RCC 7860 (cell line): ENCODE measurements around the gene RABGGTB.
"Not testable (repeated sequence)": the region's sequence is repeated elsewhere in the genome, so short reads cannot be mapped to it uniquely, and the experiment has no call there.

Experiments used
- DNase-seq: peaks from one replicate; pipeline ENCODE4 v3.0.0-alpha.2; 2015; ENCODE audit warnings: low spot score
- FAIRE-seq: peaks from 2 replicates; lab custom pipeline; 2012; peaks lifted over from hg19 to GRCh38; lab: Jason Lieb, UNC

The RABGGTB gene

GRCh38 chr1:75794382-75794781 lies 8.3 kb downstream of the RABGGTB start:
- no peak for FAIRE-seq

DNA sequence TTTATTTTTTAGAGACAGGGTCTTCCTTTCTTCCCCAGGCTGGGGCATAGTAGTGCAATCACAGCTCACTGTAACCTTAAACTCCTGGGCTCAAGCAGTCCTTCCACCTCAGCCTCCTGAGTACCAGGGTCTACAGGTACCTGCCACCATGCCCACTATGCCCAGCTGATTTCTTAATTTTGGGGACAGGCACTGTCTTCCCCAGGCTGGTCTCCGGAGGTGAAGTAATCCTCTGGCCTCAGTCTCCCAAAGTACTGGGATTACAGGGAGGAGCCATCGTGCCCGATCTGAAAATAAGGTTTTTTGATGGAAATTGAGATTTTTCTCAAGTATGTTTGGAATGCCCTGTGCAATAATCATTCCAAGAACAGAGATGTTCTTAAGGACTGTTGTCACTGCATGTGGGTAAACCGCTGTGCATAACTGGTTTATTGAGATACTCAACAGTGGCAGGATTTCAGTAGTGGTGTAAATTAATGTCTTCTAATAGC lies 9.7 kb downstream of the RABGGTB start:
- FAIRE-seq (no peak), DNase-seq (no peak)

More at GRCh38 chr1:75794382-75794781, 8.3 kb downstream of the RABGGTB start:
- no peak for DNase-seq

DNA sequence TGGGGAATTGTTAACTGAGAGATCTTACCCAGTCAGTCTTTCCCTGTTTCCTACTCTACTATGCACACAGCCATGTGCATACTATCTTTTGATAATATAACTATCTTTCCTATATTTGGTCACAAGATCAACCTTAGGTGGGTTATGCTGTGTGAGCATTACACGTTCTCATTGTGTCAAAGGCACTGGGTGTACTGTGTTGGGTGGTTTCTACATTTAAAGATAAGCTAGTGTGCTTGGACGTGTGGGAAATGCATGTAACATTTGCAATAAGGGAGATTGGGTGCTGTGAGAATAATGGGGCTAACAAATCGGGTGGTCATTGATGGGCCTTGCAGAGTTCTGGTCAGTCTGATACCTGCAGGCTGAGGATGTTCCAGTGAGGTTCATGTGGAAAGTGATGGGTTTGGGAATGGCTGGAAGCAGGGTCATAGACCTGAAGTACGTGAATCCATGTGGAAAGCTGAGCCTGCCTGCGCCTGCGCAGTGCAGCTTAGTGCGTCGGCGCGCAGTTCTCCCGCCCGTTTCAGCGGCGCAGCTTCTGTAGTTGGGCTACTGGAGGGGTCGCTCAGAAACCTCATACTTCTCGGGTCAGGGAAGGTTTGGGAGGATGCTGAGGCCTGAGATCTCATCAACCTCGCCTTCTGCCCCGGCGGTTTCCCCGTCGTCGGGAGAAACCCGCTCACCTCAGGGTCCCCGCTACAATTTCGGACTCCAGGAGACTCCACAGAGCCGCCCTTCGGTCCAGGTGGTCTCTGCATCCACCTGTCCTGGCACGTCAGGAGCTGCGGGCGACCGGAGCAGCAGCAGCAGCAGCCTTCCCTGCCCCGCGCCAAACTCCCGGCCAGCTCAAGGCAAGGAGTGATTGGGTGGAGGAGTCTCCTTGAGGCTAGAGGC lies 10.6 kb downstream of the RABGGTB start, which contains the start of gene MSH4:
MSH4 (plus strand) TSS at position 507 of the 897 bp plus-strand sequence; CDS start at position 611, 104 bp downstream.
- FAIRE-seq (no peak), DNase-seq (peak; percentile 27)

GRCh38 chr1:75797273-75797588 lies 11.2 kb downstream of the RABGGTB start:
- FAIRE-seq: no peak
- no peak for DNase-seq

DNA sequence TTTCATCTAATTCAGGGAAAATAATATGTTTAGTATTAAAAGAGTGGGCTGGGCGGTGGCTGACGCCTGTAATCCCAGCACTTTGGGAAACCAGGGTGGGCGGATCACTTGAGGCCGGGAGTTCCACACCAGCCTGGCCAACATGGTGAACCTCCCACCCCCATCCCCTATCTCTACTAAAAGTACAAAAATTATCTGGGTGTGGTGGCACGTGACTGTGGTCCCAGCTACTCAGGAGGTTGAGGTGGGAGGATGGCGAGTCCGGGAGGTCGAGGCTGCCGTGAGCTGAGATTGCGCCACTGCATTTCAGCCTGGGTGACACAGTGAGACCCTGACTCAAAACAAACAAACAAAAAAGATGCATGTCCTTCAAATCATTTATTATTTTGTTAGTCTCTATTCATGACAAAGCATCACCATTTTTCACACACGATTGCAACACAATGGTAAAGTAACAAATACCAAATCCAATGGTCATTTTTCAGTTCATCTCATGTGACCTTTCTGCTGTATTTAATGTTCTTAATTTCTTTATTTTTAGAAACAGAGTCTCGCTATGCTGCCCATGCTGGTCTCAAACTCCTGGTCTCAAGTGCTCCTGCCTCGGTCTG lies 11.7 kb downstream of the RABGGTB start:
- DNase-seq (no peak), FAIRE-seq (no peak)

GRCh38 chr1:75801480-75801879 lies 15.4 kb downstream of the RABGGTB start:
- FAIRE-seq, DNase-seq: not testable (repeated sequence)

DNA sequence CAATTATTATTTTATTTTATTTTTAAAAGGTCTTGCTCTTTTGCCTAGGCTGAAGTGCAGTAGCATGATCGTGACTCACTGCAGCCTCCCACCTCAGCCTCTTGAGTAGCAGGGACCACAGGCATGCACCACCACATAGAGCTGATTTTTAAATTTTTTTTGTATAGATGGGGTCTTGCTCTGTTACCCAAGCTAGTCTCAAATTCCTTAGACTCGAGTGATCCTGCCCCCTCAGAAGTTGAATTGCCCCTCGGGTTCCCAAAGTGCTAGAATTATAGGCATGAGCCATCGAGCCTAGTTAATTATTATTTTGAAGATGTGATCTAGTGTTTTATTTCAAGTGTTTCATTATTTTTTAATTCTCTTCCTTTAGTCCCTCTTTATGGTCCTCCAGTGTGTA lies 22.9 kb downstream of the RABGGTB start:
- DNase-seq: no peak
- no peak for FAIRE-seq

DNA sequence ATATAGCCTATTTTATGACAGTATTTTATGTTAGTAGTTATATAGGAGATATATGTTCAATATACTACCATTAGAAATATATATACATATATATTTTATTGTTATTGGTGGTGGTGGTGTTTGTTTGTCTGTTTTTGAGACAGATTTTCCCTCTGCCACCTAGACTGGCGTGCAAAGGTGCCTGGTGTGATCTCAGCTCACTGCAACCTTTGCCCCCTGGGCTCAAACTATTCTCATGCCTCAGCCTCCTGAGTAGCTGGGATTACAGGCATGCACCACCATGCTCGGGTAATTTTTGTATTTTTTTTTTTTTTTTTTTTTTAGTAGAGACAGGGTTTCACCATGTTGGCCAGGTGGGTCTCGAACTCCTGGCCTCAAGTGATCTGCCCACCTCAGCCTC lies 24.1 kb downstream of the RABGGTB start:
- not testable (repeated sequence) for DNase-seq, FAIRE-seq

DNA sequence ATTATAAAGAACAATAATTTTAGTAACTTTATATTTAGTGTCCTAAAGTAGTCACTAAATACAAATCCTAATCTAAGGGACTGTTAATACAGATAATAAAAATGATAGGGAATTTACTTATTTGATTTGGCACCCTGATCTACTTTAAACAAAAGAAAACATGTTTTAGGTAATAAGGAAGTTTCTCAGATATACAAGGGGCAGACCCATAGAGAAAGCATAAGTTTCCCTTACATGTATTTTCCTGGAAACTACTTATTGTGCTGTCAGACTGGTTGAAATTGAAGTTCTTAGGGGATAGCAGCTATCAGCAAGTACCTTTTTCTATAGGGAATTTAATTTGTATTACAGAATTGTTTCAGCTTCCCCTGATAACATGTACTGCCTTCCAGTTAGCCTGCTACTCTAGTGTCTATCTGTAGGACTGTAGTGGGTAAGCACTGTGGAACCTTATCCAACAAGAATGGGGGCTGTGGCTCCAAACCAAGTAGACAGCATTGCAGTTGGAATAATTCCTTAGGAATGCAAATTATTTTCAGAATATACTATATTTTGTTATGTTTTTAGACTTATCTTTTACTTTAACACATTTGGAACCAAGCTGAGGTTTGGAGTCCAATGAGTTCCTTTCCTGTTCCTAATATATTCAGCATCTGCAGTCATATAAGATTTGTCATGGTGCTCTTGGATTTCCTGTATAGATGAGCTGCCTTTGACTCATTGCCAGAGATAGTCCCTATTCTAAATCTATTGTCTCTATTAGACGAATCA lies 25.3 kb downstream of the RABGGTB start:
- DNase-seq: no peak
- FAIRE-seq: no peak

DNA sequence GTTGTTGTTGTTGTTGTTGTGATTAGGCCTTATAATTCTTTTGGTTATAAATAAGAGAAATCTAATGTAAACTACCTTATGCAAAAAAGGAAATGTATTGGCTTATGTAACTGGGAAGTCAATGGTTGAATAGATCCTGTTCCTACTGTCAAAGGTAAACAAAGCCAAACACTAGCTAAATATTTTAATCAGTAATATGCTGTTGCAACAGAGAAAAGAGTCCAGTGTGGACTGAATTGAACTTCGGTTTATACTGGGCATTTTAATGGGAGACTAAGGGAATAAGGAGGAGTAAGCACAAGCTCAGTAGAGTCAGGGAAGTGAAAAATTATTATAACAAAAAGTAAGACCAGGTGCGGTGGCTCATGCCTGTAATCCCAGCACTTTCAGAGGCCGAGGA lies 26.0 kb downstream of the RABGGTB start:
- no peak for DNase-seq
- no peak for FAIRE-seq

DNA sequence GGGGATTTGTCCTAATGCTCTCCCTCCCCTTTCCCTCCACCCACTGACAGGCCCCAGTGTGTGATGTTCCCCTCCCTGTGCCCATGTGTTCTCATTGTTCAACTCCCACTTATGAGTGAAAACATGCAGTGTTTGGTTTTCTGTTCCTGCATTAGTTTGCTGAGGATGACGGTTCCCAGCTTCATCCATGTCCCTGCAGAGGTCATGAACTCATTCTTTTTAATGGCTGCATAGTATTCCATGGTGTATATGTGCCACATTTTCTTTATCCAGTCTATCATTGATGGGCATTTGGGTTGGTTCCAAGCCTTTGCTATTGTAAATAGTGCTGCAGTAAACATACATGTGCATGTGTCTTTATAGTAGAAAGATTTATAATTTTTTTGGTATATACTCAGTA lies 37.5 kb downstream of the RABGGTB start:
- DNase-seq, FAIRE-seq: not testable (repeated sequence)

GRCh38 chr1:75836528-75837100 lies 50.6 kb downstream of the RABGGTB start:
- FAIRE-seq (no peak), DNase-seq (no peak)

- no peak for FAIRE-seq
- no peak for DNase-seq
Measured at GRCh38 chr1:75838079-75838478, 52.0 kb downstream of the RABGGTB start.

- FAIRE-seq (no peak), DNase-seq (no peak)
Measured at GRCh38 chr1:75841421-75841820, 55.4 kb downstream of the RABGGTB start.
